Aortic smooth muscle cell (primary cell): Measurements from ENCODE around the gene MVD. TPM values are rescaled to one million over a fixed set of nuclear protein-coding genes. Genes with fewer than 3 reads are reported as not detected.

Experiments
- total RNA-seq: library from RNA; depleted of rRNA; stranded (reverse); fragments of >200 nt; gene quantifications from 2 replicates; pipeline ENCODE4 v1.2.3, GENCODE V29; 2014

Gene MVD, protein sequence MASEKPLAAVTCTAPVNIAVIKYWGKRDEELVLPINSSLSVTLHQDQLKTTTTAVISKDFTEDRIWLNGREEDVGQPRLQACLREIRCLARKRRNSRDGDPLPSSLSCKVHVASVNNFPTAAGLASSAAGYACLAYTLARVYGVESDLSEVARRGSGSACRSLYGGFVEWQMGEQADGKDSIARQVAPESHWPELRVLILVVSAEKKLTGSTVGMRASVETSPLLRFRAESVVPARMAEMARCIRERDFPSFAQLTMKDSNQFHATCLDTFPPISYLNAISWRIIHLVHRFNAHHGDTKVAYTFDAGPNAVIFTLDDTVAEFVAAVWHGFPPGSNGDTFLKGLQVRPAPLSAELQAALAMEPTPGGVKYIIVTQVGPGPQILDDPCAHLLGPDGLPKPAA
- 60.4 and 68.6 TPM in 2 replicates for total RNA-seq

DNA sequence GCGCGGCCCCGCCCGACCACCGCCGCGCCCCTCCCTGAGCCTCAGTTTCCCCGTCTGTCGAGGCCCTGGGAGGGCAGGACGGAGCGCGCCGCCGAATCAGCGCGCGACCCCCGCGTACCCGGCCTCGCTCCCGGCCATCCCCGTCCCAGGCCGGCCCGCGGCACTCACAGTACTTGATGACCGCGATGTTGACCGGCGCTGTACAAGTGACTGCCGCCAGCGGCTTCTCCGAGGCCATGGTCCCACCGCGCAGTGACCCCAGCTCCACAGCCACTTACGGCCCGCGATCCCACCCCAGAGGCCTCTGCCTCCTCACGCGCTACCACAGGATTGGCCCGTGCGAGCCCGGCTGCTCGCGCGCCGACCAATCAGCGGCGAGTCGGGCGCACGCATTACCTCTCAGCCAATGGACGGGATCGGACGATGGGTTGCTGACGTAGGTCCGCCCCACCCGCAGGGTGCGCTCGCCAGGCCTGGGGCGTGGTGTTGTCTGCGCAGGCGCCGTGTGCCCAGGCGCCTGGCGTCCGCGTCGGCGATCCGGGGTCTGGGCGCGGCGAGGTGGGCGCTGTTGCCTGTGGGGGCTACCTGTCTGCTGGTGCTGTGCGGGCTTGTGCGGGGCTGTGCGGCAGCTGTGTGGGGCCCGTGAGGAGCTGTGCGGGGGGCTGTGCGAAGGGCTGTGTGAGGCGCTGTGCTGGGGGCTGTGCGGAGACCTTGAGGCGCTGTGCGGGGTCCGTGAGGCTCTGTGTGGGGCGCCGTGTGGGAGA is at the start of gene MVD:
MVD (minus strand) TSS at position 249 of the 764 bp plus-strand sequence; CDS start at position 238, 11 bp downstream.

DNA sequence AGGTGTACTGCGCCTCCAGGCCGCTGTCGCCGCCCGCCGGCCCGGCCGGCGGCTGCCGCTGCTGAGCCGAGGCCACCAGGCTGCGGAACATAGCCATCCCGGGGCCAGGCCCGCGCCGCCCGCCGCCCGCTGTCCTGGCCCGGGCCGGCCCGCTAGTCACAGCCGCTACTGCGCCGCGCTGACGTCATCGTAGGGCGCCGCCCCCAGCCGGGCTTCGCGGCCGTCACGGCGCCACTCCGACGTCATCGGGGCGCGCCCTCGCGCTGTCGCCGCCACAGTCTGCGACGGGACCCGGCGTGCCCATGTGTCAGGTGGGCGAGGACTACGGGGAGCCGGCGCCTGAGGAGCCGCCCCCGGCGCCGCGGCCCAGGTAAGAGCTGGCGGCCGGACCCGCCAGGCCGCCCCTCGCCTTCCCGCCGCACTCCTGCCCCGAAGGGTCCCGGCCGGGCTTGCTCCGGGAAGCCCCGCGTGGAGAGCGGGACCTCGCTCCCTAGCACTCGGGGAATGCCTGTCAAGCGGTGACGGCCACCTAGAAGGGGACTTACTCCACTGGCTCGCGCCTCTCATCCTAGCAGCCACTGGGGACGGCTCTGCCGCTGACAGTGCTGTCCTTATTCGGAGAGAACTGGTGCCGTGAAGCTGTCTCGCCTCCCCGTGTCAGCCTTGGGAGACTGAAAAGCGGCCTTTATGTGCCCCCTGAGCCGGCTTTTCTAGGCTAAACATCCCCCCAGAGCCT is 43.5 kb upstream of the MVD start, which contains the start of the genes CTU2 and RNF166:
CTU2 (plus strand) TSS at position 275 of the 736 bp plus-strand sequence; CDS start at position 303, 28 bp downstream.
RNF166 (minus strand) TSS at position 180 of the 736 bp plus-strand sequence; CDS start at position 97, 83 bp downstream.

DNA sequence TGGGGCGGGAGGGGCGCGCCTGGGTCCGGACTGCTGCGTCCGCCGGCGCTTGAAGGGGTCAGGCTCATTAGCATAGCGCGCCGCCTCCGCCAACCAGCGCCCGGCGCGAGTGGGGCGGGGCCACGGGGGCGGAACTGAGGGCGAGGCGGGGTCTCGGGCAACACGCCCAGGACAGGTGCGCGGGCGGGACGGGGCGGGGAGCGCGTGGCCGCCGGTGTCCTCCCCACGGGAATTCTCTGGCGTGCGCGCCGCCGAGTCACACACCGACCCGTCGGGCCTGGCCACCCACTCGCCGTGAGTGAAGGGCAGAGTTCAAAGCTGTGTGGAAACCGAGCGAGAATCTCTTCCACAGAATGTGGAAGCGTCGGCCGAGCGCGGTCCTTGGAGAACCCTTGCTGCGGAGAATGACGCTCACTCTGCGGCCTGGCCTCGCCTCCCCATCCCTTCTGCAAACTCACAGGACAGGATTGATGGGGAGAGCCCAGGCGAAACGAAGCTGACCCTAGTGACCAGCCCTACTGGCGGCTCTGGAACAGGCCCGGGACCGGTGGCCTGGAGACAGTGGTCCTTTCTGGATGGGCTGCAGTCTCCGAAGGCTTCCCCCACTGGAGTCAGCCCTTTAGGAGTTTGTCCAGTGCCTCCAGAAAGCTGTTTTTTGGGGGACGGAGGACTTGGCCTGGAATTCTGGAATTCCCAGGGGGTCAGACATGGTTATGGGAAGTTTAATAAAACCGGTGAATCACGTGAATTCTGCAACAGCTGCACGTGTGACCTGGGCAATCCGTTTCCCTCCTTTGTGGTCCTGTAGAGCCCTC is 23.8 kb upstream of the MVD start, which contains the start of gene SNAI3:
SNAI3 (minus strand) TSS at position 69 of the 815 bp plus-strand sequence. CDS start 101 bp downstream, outside the sequence.

DNA sequence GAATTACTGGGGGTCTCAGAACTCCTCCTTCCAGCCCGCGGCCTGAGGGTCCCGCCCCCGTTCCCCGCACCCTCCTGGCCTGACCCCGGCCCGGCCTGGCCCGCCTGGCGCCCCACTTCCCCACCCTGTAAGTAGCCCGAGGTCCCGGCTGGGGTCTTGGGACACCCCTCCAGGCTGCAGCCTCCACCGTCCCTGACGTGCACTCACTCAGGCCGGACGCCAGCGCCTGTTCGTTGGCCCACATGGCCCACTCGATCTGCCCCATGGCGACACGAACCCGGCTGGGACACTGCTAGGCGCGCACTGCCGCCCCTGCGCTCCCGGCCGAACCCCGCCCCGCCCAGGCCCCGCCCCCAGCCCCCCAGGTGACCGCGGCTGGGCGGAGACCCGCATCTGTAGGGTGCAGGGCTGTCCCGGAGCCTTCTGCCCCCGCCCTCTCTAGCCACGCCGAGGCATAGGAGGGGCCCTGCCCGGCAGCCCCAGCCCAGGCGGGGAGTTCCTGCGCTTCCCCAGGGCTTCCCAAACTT is 12.1 kb downstream of the MVD start, which contains the start of gene CYBA:
CYBA (minus strand) TSS at position 305 of the 527 bp plus-strand sequence; CDS start at position 265, 40 bp downstream.

DNA sequence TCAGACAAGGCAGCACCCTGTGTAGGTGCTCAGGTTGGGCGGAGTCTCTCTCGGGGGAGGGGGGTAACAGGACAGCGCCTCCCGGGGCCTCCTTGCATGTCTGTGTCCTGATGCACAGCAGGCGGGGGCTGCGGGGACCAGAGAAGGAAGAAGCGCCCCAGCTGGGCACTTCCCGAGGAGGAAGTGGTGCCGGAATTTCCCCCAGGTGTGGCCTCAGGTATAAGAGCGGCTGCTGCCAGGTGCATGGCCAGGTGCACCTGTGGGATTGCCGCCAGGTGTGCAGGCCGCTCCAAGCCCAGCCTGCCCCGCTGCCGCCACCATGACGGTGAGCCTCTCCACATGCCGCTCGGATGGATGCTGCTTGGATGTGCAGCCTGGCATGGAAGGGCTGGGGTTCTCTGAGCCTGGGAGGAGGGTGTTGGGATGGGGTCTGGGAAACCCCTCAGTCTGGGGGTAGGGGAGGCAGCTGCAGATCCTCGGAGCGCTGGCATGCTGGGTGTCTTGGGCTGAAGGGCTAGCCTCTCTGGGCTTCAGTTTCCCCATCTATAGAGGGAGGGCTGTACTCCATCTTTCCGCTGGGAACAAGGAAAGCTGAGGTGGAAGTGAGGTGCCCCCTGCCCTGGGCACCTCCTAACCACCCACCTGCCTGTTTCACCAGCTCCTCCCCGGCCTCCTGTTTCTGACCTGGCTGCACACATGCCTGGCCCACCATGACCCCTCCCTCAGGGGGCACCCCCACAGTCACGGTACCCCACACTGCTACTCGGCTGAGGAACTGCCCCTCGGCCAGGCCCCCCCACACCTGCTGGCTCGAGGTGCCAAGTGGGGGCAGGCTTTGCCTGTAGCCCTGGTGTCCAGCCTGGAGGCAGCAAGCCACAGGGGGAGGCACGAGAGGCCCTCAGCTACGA is 24.3 kb downstream of the MVD start, which contains the start of gene IL17C:
IL17C (plus strand) TSS at position 250 of the 908 bp plus-strand sequence; CDS start at position 320, 70 bp downstream.

Other genes starting within 250 kb of the MVD start
- gene ZFPM1, start 209.8 kb downstream of the MVD start, total RNA-seq, result 1.1 and 1.7 TPM in 2 replicates
- 9.8 and 11.6 TPM in 2 replicates for gene ZC3H18, start 92.7 kb downstream of the MVD start, total RNA-seq
- not detected in 2 replicates for gene IL17C, start 24.5 kb downstream of the MVD start, total RNA-seq
- gene CYBA, start 12.0 kb downstream of the MVD start, total RNA-seq, result 363 and 449 TPM in 2 replicates
- not detected in 2 replicates for gene SNAI3, start 23.4 kb upstream of the MVD start, total RNA-seq
- gene RNF166, start 43.3 kb upstream of the MVD start, total RNA-seq, result 8.0 and 10.4 TPM in 2 replicates
- gene CTU2, start 43.4 kb upstream of the MVD start, total RNA-seq, result 11.3 and 17.6 TPM in 2 replicates
- gene PIEZO1, start 122.1 kb upstream of the MVD start, total RNA-seq, result 190 and 217 TPM in 2 replicates
- 5.0 and 12.3 TPM in 2 replicates for gene CDT1, start 140.7 kb upstream of the MVD start, total RNA-seq
- 64.6 and 70.0 TPM in 2 replicates for gene APRT, start 148.8 kb upstream of the MVD start, total RNA-seq
- gene GALNS, start 193.9 kb upstream of the MVD start, total RNA-seq, result 17.2 and 19.8 TPM in 2 replicates
- 78.0 and 90.4 TPM in 2 replicates for gene TRAPPC2L, start 194.0 kb upstream of the MVD start, total RNA-seq
- gene PABPN1L, start 203.6 kb upstream of the MVD start, total RNA-seq, result not detected in 2 replicates